GM18873 (cell line): ENCODE results near the gene HMCN2.
"Not testable (repeated sequence)": the region's sequence is repeated elsewhere in the genome, so short reads cannot be mapped to it uniquely, and the experiment has no call there.

Source experiments
- ATAC-seq: cut with Tn5 transposase; IDR thresholded peaks from one replicate; pipeline ENCODE4 v1.9.1; 2021; ENCODE audit warnings: mild to moderate bottlenecking, moderate library complexity, moderate number of reproducible peaks; ENCODE audit not compliant: unreplicated experiment, low FRiP score

Gene HMCN2

GRCh38 chr9:130425741-130426466 is 160.3 kb downstream of the HMCN2 start:
- no peak for ATAC-seq

- ATAC-seq, result no peak
Measured at GRCh38 chr9:130426467-130426773, 160.9 kb downstream of the HMCN2 start.

- ATAC-seq, result no peak
Measured at GRCh38 chr9:130426883-130427282, 161.3 kb downstream of the HMCN2 start.

- ATAC-seq, result no peak
Measured at GRCh38 chr9:130427326-130427725, 161.8 kb downstream of the HMCN2 start.

- ATAC-seq, result no peak
Measured at GRCh38 chr9:130428086-130428665, 162.6 kb downstream of the HMCN2 start.

- ATAC-seq, result no peak
Measured at GRCh38 chr9:130429381-130429780, 163.8 kb downstream of the HMCN2 start.

- ATAC-seq, result no peak
Measured at GRCh38 chr9:130429831-130430230, 164.3 kb downstream of the HMCN2 start.

- no peak for ATAC-seq
Measured at GRCh38 chr9:130430232-130430631, 164.7 kb downstream of the HMCN2 start.

- no peak for ATAC-seq
Measured at GRCh38 chr9:130430734-130431535, 165.4 kb downstream of the HMCN2 start.

GRCh38 chr9:130431536-130432303 is 166.2 kb downstream of the HMCN2 start:
- ATAC-seq, result no peak

- no peak for ATAC-seq
Measured at GRCh38 chr9:130432362-130432761, 166.8 kb downstream of the HMCN2 start.

- ATAC-seq, result no peak
Measured at GRCh38 chr9:130432796-130433167, 167.2 kb downstream of the HMCN2 start.

GRCh38 chr9:130433168-130433946 is 167.8 kb downstream of the HMCN2 start:
- no peak for ATAC-seq

GRCh38 chr9:130433947-130434262 is 168.3 kb downstream of the HMCN2 start:
- no peak for ATAC-seq

- not testable (repeated sequence) for ATAC-seq
Measured at GRCh38 chr9:130434656-130435055, 169.1 kb downstream of the HMCN2 start.

GRCh38 chr9:130437011-130437789 is 171.6 kb downstream of the HMCN2 start:
- no peak for ATAC-seq

- no peak for ATAC-seq
Measured at GRCh38 chr9:130438382-130438981, 172.9 kb downstream of the HMCN2 start.

- ATAC-seq, result no peak
Measured at GRCh38 chr9:130441031-130441430, 175.5 kb downstream of the HMCN2 start.

- ATAC-seq, result no peak
Measured at GRCh38 chr9:130442746-130443455, 177.3 kb downstream of the HMCN2 start.
